Measurements from ENCODE around the gene ZNF573. TPM values are rescaled to one million over a fixed set of nuclear protein-coding genes. Genes with fewer than 3 reads are reported as not detected.

The ZNF573 gene
- total RNA-seq, 2 donors from 2014 or later = 8.0 to 18.8 TPM

DNA sequence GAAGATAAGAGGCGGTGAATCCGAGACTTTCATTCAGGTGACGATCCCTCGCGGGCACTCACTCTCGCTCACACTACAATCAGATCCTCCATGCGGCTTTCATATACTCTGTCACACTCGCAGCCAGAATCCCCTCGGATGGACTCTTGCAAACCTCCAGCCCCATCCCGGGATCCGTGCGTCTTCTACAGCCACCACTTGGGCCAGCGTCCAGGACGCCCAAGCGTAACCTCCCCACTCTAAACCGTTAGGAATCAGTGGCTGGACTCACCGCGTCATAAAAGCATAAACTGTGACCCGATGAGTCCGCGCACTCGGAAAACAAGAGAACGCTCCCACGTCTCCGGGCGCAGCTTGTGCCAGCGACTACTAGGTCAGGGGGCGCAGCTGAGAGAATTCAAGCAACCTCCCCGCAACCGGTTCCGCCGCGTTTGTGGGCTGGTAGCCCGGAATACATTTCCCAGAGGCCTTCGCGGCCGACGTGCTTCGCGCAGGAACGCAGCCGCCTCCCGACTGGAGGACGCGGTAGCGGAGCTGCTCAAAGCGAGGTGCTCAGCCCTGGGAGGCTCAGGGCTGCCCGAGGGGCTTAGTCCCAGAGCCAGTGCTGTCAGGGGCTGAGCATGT, 87.4 kb downstream of the ZNF573 start:
- DNase-seq (peak; percentile 54 to 72 (median 67)), ATAC-seq (peak; percentile 71)
- no peaks in the 10 kb centered on the region for H3K4me1 ChIP-seq
- TF ChIP-seq, protein P1, sequence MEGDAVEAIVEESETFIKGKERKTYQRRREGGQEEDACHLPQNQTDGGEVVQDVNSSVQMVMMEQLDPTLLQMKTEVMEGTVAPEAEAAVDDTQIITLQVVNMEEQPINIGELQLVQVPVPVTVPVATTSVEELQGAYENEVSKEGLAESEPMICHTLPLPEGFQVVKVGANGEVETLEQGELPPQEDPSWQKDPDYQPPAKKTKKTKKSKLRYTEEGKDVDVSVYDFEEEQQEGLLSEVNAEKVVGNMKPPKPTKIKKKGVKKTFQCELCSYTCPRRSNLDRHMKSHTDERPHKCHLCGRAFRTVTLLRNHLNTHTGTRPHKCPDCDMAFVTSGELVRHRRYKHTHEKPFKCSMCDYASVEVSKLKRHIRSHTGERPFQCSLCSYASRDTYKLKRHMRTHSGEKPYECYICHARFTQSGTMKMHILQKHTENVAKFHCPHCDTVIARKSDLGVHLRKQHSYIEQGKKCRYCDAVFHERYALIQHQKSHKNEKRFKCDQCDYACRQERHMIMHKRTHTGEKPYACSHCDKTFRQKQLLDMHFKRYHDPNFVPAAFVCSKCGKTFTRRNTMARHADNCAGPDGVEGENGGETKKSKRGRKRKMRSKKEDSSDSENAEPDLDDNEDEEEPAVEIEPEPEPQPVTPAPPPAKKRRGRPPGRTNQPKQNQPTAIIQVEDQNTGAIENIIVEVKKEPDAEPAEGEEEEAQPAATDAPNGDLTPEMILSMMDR (IDR thresholded peaks at IDR 0.05) = no peak
- peak in 2 of 3 donors; percentile 46 to 47 for TF ChIP-seq POLR2A (IDR thresholded peaks at IDR 0.05)
- peak overlapping the region in 3 of 4 donors; percentile 49 to 62 (median 56) for H3K27ac ChIP-seq
- H3K36me3 ChIP-seq (replicated peaks in 1 of 2; ENCODE audit: insufficient read depth in 1 of 2, low read depth in 2 of 2) = peaks cover 0 to 3% of the 10 kb centered on the region in 2 donors
- peak overlapping the region; percentile 11 to 13 for H3K4me3 ChIP-seq
- H3K9me3 ChIP-seq = peaks cover 0 to 3% (median 0%) of the 10 kb centered on the region in 3 donors
- 0 to 2% methylated on average over 45 to 46 of the region's 48 CpGs for WGBS, 2 donors
- intact Hi-C loops (cut with DNase I) = no loop called here
- no peaks in the 10 kb centered on the region for H3K27me3 ChIP-seq

Small RNAs within 50 kb of the gene (small RNA-seq; reads per million reads assigned to genes)
- not detected for gene SELENOKP1

Other genes with a start within 250 kb of the ZNF573 start
- 1 to 10 TPM; 1.6 to 2.6 TPM for gene ZNF571, start 184.8 kb downstream of the ZNF573 start, total RNA-seq
- gene ZNF540, start 184.7 kb downstream of the ZNF573 start, total RNA-seq = 1 to 10 TPM; 2.6 to 6.5 TPM
- gene ZFP30, start 124.1 kb downstream of the ZNF573 start, total RNA-seq = 10 to 100 TPM in 1 of 2 donors, 1 to 10 TPM in 1; 7.5 to 27.0 TPM
- 1 to 10 TPM; 2.0 to 4.2 TPM for gene ZNF607, start 59.8 kb downstream of the ZNF573 start, total RNA-seq
- gene WDR87, start 127.0 kb upstream of the ZNF573 start, total RNA-seq = not detected
- 10 to 100 TPM; 41.5 to 62.0 TPM for gene SIPA1L3, start 127.6 kb upstream of the ZNF573 start, total RNA-seq